GM20000 (cell line): ENCODE measurements around the gene LRRFIP2.

ENCODE experiments used
- DNase-seq: peaks from one replicate; pipeline ENCODE4 v3.0.0; 2012; ENCODE audit warnings: low spot score
- CTCF ChIP-seq: IDR thresholded peaks from 2 replicates; pipeline ENCODE4 v1.5.1; 2012; ENCODE audit warnings: mild to moderate bottlenecking, control low read depth; ENCODE audit errors: extremely low read depth, missing control alignments

The LRRFIP2 gene

GRCh38 chr3:37135561-37135960 lies 38.8 kb downstream of the LRRFIP2 start:
- no peak for DNase-seq
- no peak for TF ChIP-seq CTCF

- TF ChIP-seq CTCF: no peak
- DNase-seq: no peak
Measured at GRCh38 chr3:37132334-37132733, 42.0 kb downstream of the LRRFIP2 start.

- TF ChIP-seq CTCF: no peak
- no peak for DNase-seq
Measured at GRCh38 chr3:37131860-37132144, 42.6 kb downstream of the LRRFIP2 start.

GRCh38 chr3:37130984-37131859 lies 43.2 kb downstream of the LRRFIP2 start:
- DNase-seq: no peak
- no peak for TF ChIP-seq CTCF

GRCh38 chr3:37130448-37130847 lies 43.9 kb downstream of the LRRFIP2 start:
- no peak for DNase-seq
- TF ChIP-seq CTCF: no peak

GRCh38 chr3:37129871-37130270 lies 44.5 kb downstream of the LRRFIP2 start:
- TF ChIP-seq CTCF: no peak
- no peak for DNase-seq

- no peak for TF ChIP-seq CTCF
- no peak for DNase-seq
Measured at GRCh38 chr3:37127340-37127739, 47.0 kb downstream of the LRRFIP2 start.
